CD4-positive, alpha-beta T cell treated with Interferon gamma for 1 hour (primary cell): ENCODE measurements around the gene TBXA2R.
A peak's percentile ranks its signal among the peaks of the same experiment; 100 is the strongest.
"Not testable (repeated sequence)": the region's sequence is repeated elsewhere in the genome, so short reads cannot be mapped to it uniquely, and the experiment has no call there.

Experiments
- DNase-seq: peaks from one replicate; pipeline ENCODE4 v3.0.0-alpha.2; 2020

Gene TBXA2R

GRCh38 chr19:3604227-3604986, 2.3 kb downstream of the TBXA2R start:
- no peak for DNase-seq

GRCh38 chr19:3603121-3603811, 3.4 kb downstream of the TBXA2R start:
- no peak for DNase-seq

- no peak for DNase-seq
These were observed 5.7 kb downstream of the TBXA2R start for GRCh38 chr19:3601021-3601420.

- no peak for DNase-seq
These were observed 6.9 kb downstream of the TBXA2R start for GRCh38 chr19:3599776-3600187.

GRCh38 chr19:3595521-3596061, 11.1 kb downstream of the TBXA2R start:
- no peak for DNase-seq

- no peak for DNase-seq
These were observed 13.5 kb downstream of the TBXA2R start for GRCh38 chr19:3593156-3593555.

DNA sequence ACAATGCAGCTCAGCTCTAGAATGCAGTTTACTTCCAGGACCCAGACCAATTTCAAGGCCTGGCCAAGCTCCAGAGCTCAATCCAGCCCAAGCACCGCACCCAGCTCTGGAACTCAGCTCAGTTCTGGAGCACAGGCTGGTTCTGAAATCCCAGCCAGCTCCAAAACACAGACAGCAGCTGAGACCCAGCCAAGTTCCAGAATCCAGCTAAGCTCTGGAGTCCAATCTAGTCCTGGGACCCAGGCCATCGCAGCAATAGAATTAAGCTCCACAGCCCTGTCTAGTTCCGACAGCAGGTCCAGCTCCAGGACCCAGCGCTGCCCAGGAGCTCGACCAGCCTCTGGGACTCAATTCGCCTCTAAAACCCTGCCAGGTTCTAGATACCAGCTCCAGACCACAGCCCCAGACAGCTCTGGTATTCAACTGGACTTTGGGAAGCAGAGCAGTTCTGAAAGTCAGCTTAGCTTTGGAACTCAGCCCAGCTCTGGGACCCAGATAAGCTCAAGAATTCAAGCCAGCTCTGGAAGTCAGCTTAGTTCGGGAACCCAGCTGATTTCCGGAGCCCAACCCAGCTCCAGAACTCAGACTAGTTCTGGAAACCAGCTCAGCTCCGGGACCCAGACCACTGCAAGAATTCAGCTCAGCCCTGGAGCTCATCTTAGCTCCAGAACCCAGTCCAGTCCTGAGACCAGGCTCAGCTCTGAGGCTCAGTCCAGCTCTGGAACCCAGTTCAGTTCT, 14.6 kb downstream of the TBXA2R start:
- no peak for DNase-seq

GRCh38 chr19:3590991-3591659, 15.6 kb downstream of the TBXA2R start:
- DNase-seq = no peak

DNA sequence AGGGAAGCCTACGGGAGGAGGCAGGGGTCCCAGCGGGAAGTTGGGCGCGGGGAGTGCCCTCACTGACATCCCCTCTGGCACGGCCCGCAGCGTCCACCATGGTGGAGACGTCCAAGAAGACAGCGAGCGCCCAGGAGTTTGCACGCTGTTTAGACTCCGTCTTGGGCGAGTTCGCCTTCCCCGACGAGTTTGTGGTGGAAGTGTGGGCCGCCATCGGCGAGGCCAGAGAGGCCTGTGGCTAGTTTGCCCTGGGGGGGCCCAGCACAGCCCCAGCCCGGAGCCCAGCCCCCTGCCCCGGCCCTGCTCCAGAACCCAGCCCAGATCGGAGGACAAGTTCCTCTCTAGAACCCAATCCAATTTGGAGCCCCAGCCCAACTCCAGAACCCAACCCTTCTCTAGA, 16.7 kb downstream of the TBXA2R start:
- no peak for DNase-seq

DNA sequence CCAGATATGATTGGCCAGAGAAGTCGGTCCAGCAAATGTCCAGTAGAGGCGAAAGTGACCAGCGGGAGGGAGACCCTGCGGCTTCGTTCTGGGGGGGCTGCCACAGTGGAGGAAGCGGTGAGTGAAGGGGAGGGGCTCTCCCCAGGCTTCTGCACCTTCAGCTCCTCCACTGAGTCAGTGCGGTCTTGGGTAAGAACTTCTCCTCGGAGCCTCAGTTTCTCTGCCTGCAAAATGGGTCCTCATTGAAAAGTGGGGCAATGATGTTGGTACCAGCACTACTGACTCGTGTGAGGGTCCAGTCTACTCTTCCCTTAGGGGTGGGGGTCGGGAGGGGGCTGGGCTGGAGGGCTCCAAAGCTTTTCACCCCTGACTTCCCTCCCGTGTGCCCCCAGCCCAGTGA, 17.2 kb downstream of the TBXA2R start:
- DNase-seq = no peak

GRCh38 chr19:3586707-3587346, 19.8 kb downstream of the TBXA2R start:
- DNase-seq = no peak

- DNase-seq = peak; percentile 22
These were observed 20.5 kb downstream of the TBXA2R start for GRCh38 chr19:3586127-3586626.

DNA sequence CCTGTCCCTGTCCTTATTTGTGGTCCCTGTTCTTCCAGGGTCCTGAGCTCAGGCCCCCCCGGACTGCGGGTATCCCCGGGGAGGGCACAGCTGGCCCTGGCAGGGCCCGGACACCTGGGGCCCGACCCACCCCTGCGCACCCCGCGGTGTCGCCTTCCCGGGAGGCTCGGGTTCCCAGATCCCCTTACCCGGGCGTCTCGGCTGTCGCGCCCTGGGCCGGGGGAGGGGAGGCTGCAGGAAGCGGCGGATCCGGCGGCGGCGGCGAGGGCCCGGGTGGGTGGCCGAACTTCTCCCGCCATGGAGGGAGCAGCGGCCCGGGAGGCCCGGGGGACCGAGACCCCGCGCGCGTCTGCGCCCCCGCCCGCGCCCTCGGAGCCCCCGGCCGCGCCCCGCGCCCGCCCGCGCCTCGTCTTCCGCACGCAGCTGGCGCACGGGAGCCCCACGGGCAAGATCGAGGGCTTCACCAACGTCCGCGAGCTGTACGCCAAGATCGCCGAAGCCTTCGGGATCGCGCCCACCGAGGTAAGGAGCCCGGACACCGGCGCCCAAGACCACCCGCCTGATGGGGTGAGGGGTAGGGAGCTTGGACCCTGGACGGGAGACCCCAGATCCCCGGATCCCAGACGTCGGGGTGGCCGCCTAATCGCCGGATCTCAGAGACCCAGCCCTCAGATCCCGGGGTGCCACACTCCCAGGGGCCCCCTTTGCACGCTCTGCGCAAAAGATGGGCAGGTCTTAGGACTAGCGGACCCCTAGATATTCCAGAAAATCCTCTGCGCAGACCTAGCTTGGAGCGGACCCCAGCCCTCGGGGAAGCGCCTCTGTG, 21.2 kb downstream of the TBXA2R start, which contains the start of gene GIPC3:
Gene GIPC3, plus strand, starts transcription at position 178 of the 826 bp plus-strand sequence. Its CDS starts 120 bp downstream, at position 298.
- no peak for DNase-seq

GRCh38 chr19:3584036-3584802, 22.5 kb downstream of the TBXA2R start:
- not testable (repeated sequence) for DNase-seq

GRCh38 chr19:3581792-3582191, 24.9 kb downstream of the TBXA2R start:
- not testable (repeated sequence) for DNase-seq

- DNase-seq = no peak
These were observed 26.3 kb downstream of the TBXA2R start for GRCh38 chr19:3580156-3580934.

DNA sequence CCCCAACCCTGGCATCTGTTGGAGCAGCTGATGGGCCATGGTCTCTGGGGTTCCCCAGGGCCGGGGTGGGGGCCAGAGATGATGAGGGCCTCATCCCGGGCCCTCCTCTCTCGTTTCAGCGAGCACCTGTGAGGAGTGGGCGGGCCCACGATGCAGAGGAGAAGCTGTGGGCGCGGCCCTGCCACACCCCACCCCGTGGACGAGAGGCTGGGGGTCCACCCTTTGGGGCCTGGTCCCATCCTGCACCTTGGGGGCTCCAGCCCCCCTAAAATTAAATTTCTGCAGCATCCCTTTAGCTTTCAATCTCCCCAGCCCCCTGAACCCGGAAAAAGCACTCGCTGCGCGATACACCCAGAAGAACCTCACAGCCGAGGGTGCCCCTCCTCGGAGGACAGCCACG, 28.3 kb downstream of the TBXA2R start:
- DNase-seq = no peak

GRCh38 chr19:3577723-3578344, 28.8 kb downstream of the TBXA2R start:
- DNase-seq = no peak
